DND-41 (cell line): ENCODE results near the gene ZMIZ1.

Source experiments
- ATAC-seq: fragments of 200-7000 bp; cut with Tn5 transposase; 3 replicates; pipeline ENCODE4 v1.9.1; 2021; ENCODE audit warnings: low read depth; ENCODE audit not compliant: insufficient read depth
- DNase-seq: peaks from one replicate; pipeline ENCODE4 v3.0.0-alpha.2; 2020
- H2AFZ ChIP-seq: 2 replicates; pipeline ENCODE4 v1.6.0; 2012; ENCODE audit warnings: low read depth, low read length
- H3K27ac ChIP-seq: 2 replicates; pipeline ENCODE4 v1.5.1; 2012; ENCODE audit warnings: low read length, inconsistent platforms
- H3K27me3 ChIP-seq: fragments of 200-600 bp; sonication (generic); 2 replicates; pipeline ENCODE4 v1.6.0; 2012; ENCODE audit warnings: low read length, mild to moderate bottlenecking, inconsistent platforms; ENCODE audit not compliant: insufficient read depth, poor library complexity
- H3K36me3 ChIP-seq: 2 replicates; pipeline ENCODE4 v1.5.1; 2012; ENCODE audit warnings: low read length, inconsistent platforms; ENCODE audit not compliant: insufficient read depth
- H3K4me1 ChIP-seq: 2 replicates; pipeline ENCODE4 v1.5.1; 2012; ENCODE audit warnings: mild to moderate bottlenecking, low read length; ENCODE audit not compliant: insufficient read depth
- H3K4me2 ChIP-seq: 2 replicates; pipeline ENCODE4 v1.6.0; 2012; ENCODE audit warnings: mild to moderate bottlenecking, moderate library complexity, low read length, inconsistent platforms; ENCODE audit not compliant: insufficient read depth
- H3K4me3 ChIP-seq, 2 experiments: fragments of 200-600 bp in 1 of 2; shearing (Covaris generic) in 1 of 2; 2 replicates each; pipeline ENCODE4 v1.5.1; 2012 to 2016; ENCODE audit warnings: inconsistent platforms in 2 of 2, low read length in 2 of 2, mild to moderate bottlenecking in 2 of 2, low read depth in 1 of 2, moderate library complexity in 1 of 2
- H3K79me2 ChIP-seq: 2 replicates; pipeline ENCODE4 v1.6.0; 2012; ENCODE audit warnings: low read length, inconsistent platforms; ENCODE audit not compliant: insufficient read depth
- H3K9ac ChIP-seq: 2 replicates; pipeline ENCODE4 v1.6.0; 2012; ENCODE audit warnings: low read depth, mild to moderate bottlenecking, inconsistent platforms, low read length, moderate library complexity
- H3K9me3 ChIP-seq: 2 replicates; pipeline ENCODE4 v1.5.1; 2012; ENCODE audit warnings: low read length, moderate library complexity, mild to moderate bottlenecking, inconsistent platforms; ENCODE audit not compliant: insufficient read depth, severe bottlenecking
- H4K20me1 ChIP-seq: 2 replicates; pipeline ENCODE4 v1.6.0; 2012; ENCODE audit warnings: low read length; ENCODE audit not compliant: insufficient read depth
- EZH2 ChIP-seq: IDR thresholded peaks from 3 replicates; pipeline ENCODE4 v1.6.1; 2012; ENCODE audit warnings: borderline replicate concordance, low read depth, mild to moderate bottlenecking, moderate library complexity, low read length, inconsistent platforms; ENCODE audit not compliant: severe bottlenecking
- TF ChIP-seq, protein P1 (sequence below): IDR thresholded peaks from 2 replicates; pipeline ENCODE4 v1.5.1; 2012; ENCODE audit warnings: borderline replicate concordance, low read length, moderate library complexity, mild to moderate bottlenecking; ENCODE audit not compliant: poor library complexity, severe bottlenecking; ENCODE audit errors: extremely low read depth

The ZMIZ1 gene

DNA sequence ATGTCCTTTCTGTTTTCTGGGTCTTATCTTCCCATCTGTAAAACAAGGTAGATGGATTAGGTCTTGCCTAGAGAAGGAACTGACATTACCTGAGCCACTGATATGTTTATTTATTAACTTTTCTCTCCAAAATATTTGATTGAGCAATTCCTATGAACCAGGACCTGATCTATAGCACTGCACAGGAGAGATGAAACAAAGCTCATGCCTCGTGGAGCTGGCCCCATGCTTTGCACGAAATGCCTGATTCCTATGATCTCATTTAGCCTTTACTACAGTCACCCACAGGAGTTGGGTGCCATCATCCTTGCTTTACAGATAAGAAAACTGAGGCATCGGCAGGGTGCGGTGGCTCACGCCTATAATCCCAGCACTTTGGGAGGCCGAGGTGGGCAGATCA is 48.2 kb upstream of the ZMIZ1 start:
- no peak for DNase-seq
- Histone ChIP-seq H3K4me2 (no peak overlapping the region), H4K20me1 (no peaks in the 10 kb centered on the region), H3K4me1 (no peaks in the 10 kb centered on the region; the same call in 1 of the 2 replicates), H3K27me3 (no peaks in the 10 kb centered on the region), H3K4me3 (no peak overlapping the region), H3K27ac (no peak overlapping the region), H3K79me2 (no peaks in the 10 kb centered on the region), H3K9ac (no peak overlapping the region), H2AFZ (no peak overlapping the region), H3K36me3 (no peaks in the 10 kb centered on the region), H3K9me3 (no peaks in the 10 kb centered on the region)
- ATAC-seq, result no peak
- TF ChIP-seq, protein P1, sequence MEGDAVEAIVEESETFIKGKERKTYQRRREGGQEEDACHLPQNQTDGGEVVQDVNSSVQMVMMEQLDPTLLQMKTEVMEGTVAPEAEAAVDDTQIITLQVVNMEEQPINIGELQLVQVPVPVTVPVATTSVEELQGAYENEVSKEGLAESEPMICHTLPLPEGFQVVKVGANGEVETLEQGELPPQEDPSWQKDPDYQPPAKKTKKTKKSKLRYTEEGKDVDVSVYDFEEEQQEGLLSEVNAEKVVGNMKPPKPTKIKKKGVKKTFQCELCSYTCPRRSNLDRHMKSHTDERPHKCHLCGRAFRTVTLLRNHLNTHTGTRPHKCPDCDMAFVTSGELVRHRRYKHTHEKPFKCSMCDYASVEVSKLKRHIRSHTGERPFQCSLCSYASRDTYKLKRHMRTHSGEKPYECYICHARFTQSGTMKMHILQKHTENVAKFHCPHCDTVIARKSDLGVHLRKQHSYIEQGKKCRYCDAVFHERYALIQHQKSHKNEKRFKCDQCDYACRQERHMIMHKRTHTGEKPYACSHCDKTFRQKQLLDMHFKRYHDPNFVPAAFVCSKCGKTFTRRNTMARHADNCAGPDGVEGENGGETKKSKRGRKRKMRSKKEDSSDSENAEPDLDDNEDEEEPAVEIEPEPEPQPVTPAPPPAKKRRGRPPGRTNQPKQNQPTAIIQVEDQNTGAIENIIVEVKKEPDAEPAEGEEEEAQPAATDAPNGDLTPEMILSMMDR, result no peak
- no peak for TF ChIP-seq EZH2

DNA sequence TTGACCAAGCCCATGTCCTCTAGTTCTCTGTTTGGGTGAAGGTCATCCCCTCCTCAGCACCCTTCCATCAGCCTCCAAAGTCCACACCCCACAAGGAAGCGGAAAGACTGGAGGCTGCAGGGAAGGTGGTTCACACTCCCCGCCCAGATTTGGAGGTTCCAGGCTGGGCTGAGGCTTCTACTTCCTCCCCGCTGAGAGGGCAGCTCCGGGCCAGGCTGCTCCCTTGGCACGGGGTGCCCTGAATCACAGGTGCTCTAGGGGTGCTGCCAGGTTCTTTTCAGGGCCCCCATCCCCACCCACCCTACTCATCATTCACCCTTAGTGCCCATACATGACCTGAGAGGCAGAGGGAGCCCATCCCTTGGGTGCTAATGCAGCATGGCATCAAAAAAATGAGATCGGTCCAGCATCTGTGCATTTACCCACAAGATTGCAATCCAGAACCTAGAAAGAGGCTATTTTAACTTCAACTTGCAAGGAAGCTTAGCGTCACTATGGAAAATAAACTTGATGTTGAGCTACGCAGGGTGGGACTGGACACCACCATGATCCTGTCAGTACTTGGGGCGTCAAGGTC is 47.3 kb upstream of the ZMIZ1 start:
- Histone ChIP-seq H3K27ac (no peak overlapping the region), H3K27me3 (no peaks in the 10 kb centered on the region)
- TF ChIP-seq, protein P1, result no peak
- no peak for TF ChIP-seq EZH2

DNA sequence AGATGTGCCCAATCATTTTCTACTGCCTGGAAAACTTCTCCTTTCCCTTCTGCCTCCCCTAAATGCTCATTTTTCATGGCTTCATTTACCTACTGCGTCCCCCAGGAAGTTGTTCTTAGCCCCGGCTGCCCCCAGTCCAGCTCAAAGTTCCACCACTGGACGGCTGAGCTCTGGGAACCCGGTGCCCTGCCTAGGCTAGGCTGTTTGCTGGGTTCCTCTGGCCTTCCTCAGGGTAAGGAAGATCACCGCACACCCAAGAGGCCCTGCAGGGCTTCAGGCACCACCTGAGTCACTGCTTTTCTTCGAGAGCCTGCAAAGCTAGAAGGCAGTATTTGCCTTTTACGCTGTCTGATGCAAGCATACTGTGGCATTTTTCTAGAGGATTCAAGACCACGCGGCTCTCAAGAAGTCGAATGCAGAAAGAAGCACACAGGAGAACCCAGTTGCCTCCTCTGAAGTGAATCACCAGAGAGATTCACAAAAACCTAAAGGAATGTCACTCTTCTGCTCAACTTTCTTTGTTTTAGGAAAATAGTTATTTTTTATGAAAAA is 46.7 kb upstream of the ZMIZ1 start:
- Histone ChIP-seq H3K27me3 (no peaks in the 10 kb centered on the region), H4K20me1 (no peaks in the 10 kb centered on the region), H3K9me3 (no peaks in the 10 kb centered on the region), H3K4me2 (no peak overlapping the region), H3K27ac (no peak overlapping the region), H3K36me3 (no peaks in the 10 kb centered on the region), H2AFZ (no peak overlapping the region), H3K4me3 (no peak overlapping the region), H3K79me2 (no peaks in the 10 kb centered on the region), H3K4me1 (no peaks in the 10 kb centered on the region; the same call in 1 of the 2 replicates), H3K9ac (no peak overlapping the region)
- DNase-seq, result no peak
- no peak for ATAC-seq
- no peak for TF ChIP-seq EZH2
- TF ChIP-seq, protein P1, result no peak

More for the DNA sequence above, 47.3 kb upstream of the ZMIZ1 start:
- ATAC-seq (no peak), DNase-seq (no peak)
- Histone ChIP-seq H4K20me1 (no peaks in the 10 kb centered on the region), H3K4me2 (no peak overlapping the region), H3K4me1 (no peaks in the 10 kb centered on the region; the same call in 1 of the 2 replicates), H3K4me3 (no peak overlapping the region), H3K36me3 (no peaks in the 10 kb centered on the region), H3K9me3 (no peaks in the 10 kb centered on the region), H2AFZ (no peak overlapping the region), H3K79me2 (no peaks in the 10 kb centered on the region), H3K9ac (no peak overlapping the region)
